Embryonic facial prominence (tissue), 1 donor: ENCODE data around the gene ALDH1A1.

Source experiments
- DNase-seq: peaks from one replicate; pipeline ENCODE4 v3.0.0-alpha.2; 2016; ENCODE audit errors: extremely low spot score

ALDH1A1 gene

GRCh38 chr9:72855890-72856523 lies 96.8 kb downstream of the ALDH1A1 start:
- DNase-seq: no peak

- no peak for DNase-seq
Observed at GRCh38 chr9:72855321-72855720, 97.5 kb downstream of the ALDH1A1 start.
